Measurements from ENCODE around the gene ARHGAP15. TPM values are rescaled to one million over a fixed set of nuclear protein-coding genes. Genes with fewer than 3 reads are reported as not detected.
A peak's percentile ranks its signal among the peaks of the same experiment; 100 is the strongest.

ARHGAP15 gene
- total and polyA plus RNA-seq, 7 experiments from 2014 or later, result 164 to 311 (median 201) TPM

- peaks cover 23 to 79% (median 64%) of the 10 kb centered on the region in 5 donors for H3K36me3 Mint-ChIP-seq
- ChIA-PET POLR2A (no interaction called here), CTCF (no interaction called here)
- intact Hi-C loops (cut with micrococcal nuclease), result no loop called here
- no peaks in the 10 kb centered on the region for H3K9me3 ChIP-seq (ENCODE audit: control insufficient read depth in 2 of 3, low read length in 3 of 3)
- peaks cover 0 to 27% (median 14%) of the 10 kb centered on the region in 3 experiments for H3K36me3 ChIP-seq (ENCODE audit: control insufficient read depth in 2 of 3, insufficient read depth in 3 of 3, low read length in 3 of 3)
- no peak overlapping the region for H3K4me3 Mint-ChIP-seq
- no peaks in the 10 kb centered on the region for H3K27me3 ChIP-seq (ENCODE audit: control insufficient read depth in 2 of 2, insufficient read depth in 2 of 2, low read length in 2 of 2)
- no peak for DNase-seq
- H3K27me3 Mint-ChIP-seq, result no peaks in the 10 kb centered on the region
- no peak overlapping the region for H3K27ac ChIP-seq (ENCODE audit: low read depth, low read length)
- peaks cover 0 to 4% (median 0%) of the 10 kb centered on the region in 11 donors for H3K9me3 Mint-ChIP-seq
- H3K4me3 ChIP-seq (ENCODE audit: low read length), result no peak overlapping the region
- H3K4me1 ChIP-seq (ENCODE audit: control insufficient read depth in 2 of 2, insufficient read depth in 2 of 2, low read length in 2 of 2), result no peaks in the 10 kb centered on the region
- peaks cover 0 to 15% (median 8%) of the 10 kb centered on the region in 7 donors for H3K4me1 Mint-ChIP-seq
- H3K27ac Mint-ChIP-seq, result peak overlapping the region in 1 of 9 donors; percentile 33
- no peak for ATAC-seq
Observed at GRCh38 chr2:143559147-143559546, 429.9 kb downstream of the ARHGAP15 start.

GRCh38 chr2:143560724-143561123, 431.5 kb downstream of the ARHGAP15 start:
- H3K4me1 Mint-ChIP-seq, result peaks cover 0 to 15% (median 8%) of the 10 kb centered on the region in 7 donors
- Histone ChIP-seq H3K27ac (ENCODE audit: low read depth, low read length) (no peak overlapping the region), H3K4me3 (ENCODE audit: low read length) (no peak overlapping the region), H3K27me3 (ENCODE audit: control insufficient read depth in 2 of 2, insufficient read depth in 2 of 2, low read length in 2 of 2) (no peaks in the 10 kb centered on the region), H3K36me3 (ENCODE audit: control insufficient read depth in 2 of 3, insufficient read depth in 3 of 3, low read length in 3 of 3) (peaks cover 0 to 31% (median 14%) of the 10 kb centered on the region in 3 experiments), H3K9me3 (ENCODE audit: control insufficient read depth in 2 of 3, low read length in 3 of 3) (no peaks in the 10 kb centered on the region), H3K4me1 (ENCODE audit: control insufficient read depth in 2 of 2, insufficient read depth in 2 of 2, low read length in 2 of 2) (no peaks in the 10 kb centered on the region)
- ChIA-PET POLR2A (no interaction called here), CTCF (interaction anchor here (0.7 kb wide), 1 partner anchor 11 kb away, joined by 4 read pairs; no protein-coding TSS in a partner anchor)
- peaks cover 23 to 83% (median 68%) of the 10 kb centered on the region in 5 donors for H3K36me3 Mint-ChIP-seq
- H3K27ac Mint-ChIP-seq, result peak overlapping the region in 1 of 9 donors; percentile 29
- no peak overlapping the region for H3K4me3 Mint-ChIP-seq
- intact Hi-C loops (cut with micrococcal nuclease), result loop anchor here in 1 of 2 donors (10.0 kb wide), 1 partner anchor 526 kb away; no protein-coding TSS in a partner anchor
- H3K9me3 Mint-ChIP-seq, result peaks cover 0 to 4% (median 0%) of the 10 kb centered on the region in 11 donors
- DNase-seq (no peak), ATAC-seq (no peak)
- no peaks in the 10 kb centered on the region for H3K27me3 Mint-ChIP-seq

GRCh38 chr2:143564419-143564818, 435.2 kb downstream of the ARHGAP15 start:
- Histone ChIP-seq H3K36me3 (ENCODE audit: control insufficient read depth in 2 of 3, insufficient read depth in 3 of 3, low read length in 3 of 3) (peaks cover 0 to 39% (median 0%) of the 10 kb centered on the region in 3 experiments), H3K27me3 (ENCODE audit: control insufficient read depth in 2 of 2, insufficient read depth in 2 of 2, low read length in 2 of 2) (no peaks in the 10 kb centered on the region), H3K4me1 (ENCODE audit: control insufficient read depth in 2 of 2, insufficient read depth in 2 of 2, low read length in 2 of 2) (no peaks in the 10 kb centered on the region), H3K27ac (ENCODE audit: low read depth, low read length) (no peak overlapping the region), H3K4me3 (ENCODE audit: low read length) (no peak overlapping the region), H3K9me3 (ENCODE audit: control insufficient read depth in 2 of 3, low read length in 3 of 3) (no peaks in the 10 kb centered on the region)
- peaks cover 0 to 6% (median 0%) of the 10 kb centered on the region in 11 donors for H3K9me3 Mint-ChIP-seq
- no peaks in the 10 kb centered on the region for H3K27me3 Mint-ChIP-seq
- H3K36me3 Mint-ChIP-seq, result peaks cover 17 to 83% (median 60%) of the 10 kb centered on the region in 5 donors
- DNase-seq (no peak), ATAC-seq (no peak)
- no peak overlapping the region for H3K4me3 Mint-ChIP-seq
- CTCF ChIA-PET, result no interaction called here
- intact Hi-C loops (cut with micrococcal nuclease), result loop anchor here in 1 of 2 donors (10.0 kb wide), 1 partner anchor 530 kb away; no protein-coding TSS in a partner anchor
- POLR2A ChIA-PET, result no interaction called here
- no peak overlapping the region for H3K27ac Mint-ChIP-seq
- H3K4me1 Mint-ChIP-seq, result peaks cover 0 to 14% (median 6%) of the 10 kb centered on the region in 7 donors

- H3K4me3 Mint-ChIP-seq, result no peak overlapping the region
- peaks cover 0 to 29% (median 19%) of the 10 kb centered on the region in 7 donors for H3K4me1 Mint-ChIP-seq
- ChIA-PET CTCF (interaction anchor here (0.6 kb wide), 1 partner anchor 11 kb away, joined by 4 read pairs; no protein-coding TSS in a partner anchor), POLR2A (no interaction called here)
- no peaks in the 10 kb centered on the region for H3K27me3 ChIP-seq (ENCODE audit: control insufficient read depth in 2 of 2, insufficient read depth in 2 of 2, low read length in 2 of 2)
- H3K4me3 ChIP-seq (ENCODE audit: low read length), result no peak overlapping the region
- peaks cover 0 to 4% (median 0%) of the 10 kb centered on the region in 11 donors for H3K9me3 Mint-ChIP-seq
- intact Hi-C loops (cut with micrococcal nuclease), result no loop called here
- DNase-seq (no peak), ATAC-seq (no peak)
- no peaks in the 10 kb centered on the region for H3K4me1 ChIP-seq (ENCODE audit: control insufficient read depth in 2 of 2, insufficient read depth in 2 of 2, low read length in 2 of 2)
- H3K27ac ChIP-seq (ENCODE audit: low read depth, low read length), result no peak overlapping the region
- H3K27me3 Mint-ChIP-seq, result no peaks in the 10 kb centered on the region
- H3K36me3 ChIP-seq (ENCODE audit: control insufficient read depth in 2 of 3, insufficient read depth in 3 of 3, low read length in 3 of 3), result peaks cover 0 to 15% (median 0%) of the 10 kb centered on the region in 3 experiments
- H3K36me3 Mint-ChIP-seq, result peaks cover 17 to 86% (median 41%) of the 10 kb centered on the region in 5 donors
- no peaks in the 10 kb centered on the region for H3K9me3 ChIP-seq (ENCODE audit: control insufficient read depth in 2 of 3, low read length in 3 of 3)
- H3K27ac Mint-ChIP-seq, result peak overlapping the region in 4 of 9 donors; percentile 2 to 38 (median 31)
Observed at GRCh38 chr2:143571747-143572146, 442.5 kb downstream of the ARHGAP15 start.

- ATAC-seq, result no peak
- peaks cover 0 to 29% (median 17%) of the 10 kb centered on the region in 7 donors for H3K4me1 Mint-ChIP-seq
- intact Hi-C loops (cut with micrococcal nuclease), result no loop called here
Observed at GRCh38 chr2:143572421-143572820, 443.2 kb downstream of the ARHGAP15 start.

GRCh38 chr2:143574069-143574468, 444.9 kb downstream of the ARHGAP15 start:
- Histone ChIP-seq H3K9me3 (ENCODE audit: control insufficient read depth in 2 of 3, low read length in 3 of 3) (no peaks in the 10 kb centered on the region), H3K4me3 (ENCODE audit: low read length) (no peak overlapping the region), H3K27me3 (ENCODE audit: control insufficient read depth in 2 of 2, insufficient read depth in 2 of 2, low read length in 2 of 2) (no peaks in the 10 kb centered on the region), H3K4me1 (ENCODE audit: control insufficient read depth in 2 of 2, insufficient read depth in 2 of 2, low read length in 2 of 2) (no peaks in the 10 kb centered on the region), H3K27ac (ENCODE audit: low read depth, low read length) (no peak overlapping the region), H3K36me3 (ENCODE audit: control insufficient read depth in 2 of 3, insufficient read depth in 3 of 3, low read length in 3 of 3) (peaks cover 0 to 6% (median 0%) of the 10 kb centered on the region in 3 experiments)
- Mint-ChIP-seq H3K4me1 (peaks cover 2 to 28% (median 21%) of the 10 kb centered on the region in 7 donors), H3K9me3 (peaks cover 0 to 1% (median 0%) of the 10 kb centered on the region in 11 donors), H3K4me3 (no peak overlapping the region), H3K27me3 (no peaks in the 10 kb centered on the region), H3K27ac (no peak overlapping the region), H3K36me3 (peaks cover 12 to 80% (median 30%) of the 10 kb centered on the region in 5 donors)
- POLR2A ChIA-PET, result no interaction called here
- ATAC-seq, result no peak
- DNase-seq, result no peak
- CTCF ChIA-PET, result no interaction called here
- intact Hi-C loops (cut with micrococcal nuclease), result no loop called here

More at GRCh38 chr2:143572421-143572820, 443.2 kb downstream of the ARHGAP15 start:
- Mint-ChIP-seq H3K27ac (peak overlapping the region in 3 of 9 donors; percentile 29 to 38 (median 33)), H3K36me3 (peaks cover 12 to 85% (median 35%) of the 10 kb centered on the region in 5 donors), H3K27me3 (no peaks in the 10 kb centered on the region), H3K4me3 (no peak overlapping the region), H3K9me3 (peaks cover 0 to 3% (median 0%) of the 10 kb centered on the region in 11 donors)
- Histone ChIP-seq H3K4me3 (ENCODE audit: low read length) (no peak overlapping the region), H3K27me3 (ENCODE audit: control insufficient read depth in 2 of 2, insufficient read depth in 2 of 2, low read length in 2 of 2) (no peaks in the 10 kb centered on the region), H3K4me1 (ENCODE audit: control insufficient read depth in 2 of 2, insufficient read depth in 2 of 2, low read length in 2 of 2) (no peaks in the 10 kb centered on the region), H3K36me3 (ENCODE audit: control insufficient read depth in 2 of 3, insufficient read depth in 3 of 3, low read length in 3 of 3) (peaks cover 0 to 10% (median 0%) of the 10 kb centered on the region in 3 experiments), H3K27ac (ENCODE audit: low read depth, low read length) (no peak overlapping the region), H3K9me3 (ENCODE audit: control insufficient read depth in 2 of 3, low read length in 3 of 3) (no peaks in the 10 kb centered on the region)
- DNase-seq, result no peak
- POLR2A ChIA-PET, result interaction anchor here (0.9 kb wide), 1 partner anchor 11 kb away, joined by 5 read pairs; no protein-coding TSS in a partner anchor
- CTCF ChIA-PET, result no interaction called here

GRCh38 chr2:143575340-143575739, 446.1 kb downstream of the ARHGAP15 start:
- H3K36me3 Mint-ChIP-seq, result peaks cover 12 to 76% (median 22%) of the 10 kb centered on the region in 5 donors
- ATAC-seq (no peak), DNase-seq (no peak)
- no peak overlapping the region for H3K4me3 Mint-ChIP-seq
- CTCF ChIA-PET, result no interaction called here
- Histone ChIP-seq H3K9me3 (ENCODE audit: control insufficient read depth in 2 of 3, low read length in 3 of 3) (no peaks in the 10 kb centered on the region), H3K4me1 (ENCODE audit: control insufficient read depth in 2 of 2, insufficient read depth in 2 of 2, low read length in 2 of 2) (no peaks in the 10 kb centered on the region), H3K27me3 (ENCODE audit: control insufficient read depth in 2 of 2, insufficient read depth in 2 of 2, low read length in 2 of 2) (no peaks in the 10 kb centered on the region), H3K4me3 (ENCODE audit: low read length) (no peak overlapping the region), H3K27ac (ENCODE audit: low read depth, low read length) (no peak overlapping the region), H3K36me3 (ENCODE audit: control insufficient read depth in 2 of 3, insufficient read depth in 3 of 3, low read length in 3 of 3) (peaks cover 0 to 6% (median 0%) of the 10 kb centered on the region in 3 experiments)
- POLR2A ChIA-PET, result no interaction called here
- H3K4me1 Mint-ChIP-seq, result peaks cover 4 to 21% (median 14%) of the 10 kb centered on the region in 7 donors
- peak overlapping the region in 1 of 9 donors; percentile 9 for H3K27ac Mint-ChIP-seq
- peaks cover 0 to 1% (median 0%) of the 10 kb centered on the region in 11 donors for H3K9me3 Mint-ChIP-seq
- intact Hi-C loops (cut with micrococcal nuclease), result no loop called here
- H3K27me3 Mint-ChIP-seq, result no peaks in the 10 kb centered on the region

All from naive thymus-derived CD4-positive, alpha-beta T cell (primary cell).